HCT116 (cell line): Measurements from ENCODE around the gene ARHGAP42. TPM values are rescaled to one million over a fixed set of nuclear protein-coding genes. Genes with fewer than 3 reads are reported as not detected.

Experiments
- ATAC-seq: fragments of 200-7000 bp; cut with Tn5 transposase; 2 replicates; pipeline ENCODE4 v1.9.1; 2020; ENCODE audit warnings: mild to moderate bottlenecking, moderate library complexity
- BruUV-seq: library from RNA; stranded (reverse); fragments of 400-500 nt; replicated peaks from 2 replicates; lab custom pipeline; 2021; lab: Mats Ljungman, UMichigan
- CTCF ChIA-PET: fragments of 300-600 bp; sonication (Branson Sonifier 250); formaldehyde crosslinking; loops from one replicate; lab custom pipeline; 2021; ENCODE audit warnings: antibody characterized with exemption; lab: Charles Lee
- POLR2A ChIA-PET: fragments of 300-600, 350-600 bp; sonication (Branson Sonifier 250); formaldehyde crosslinking; loops from one replicate; lab custom pipeline; 2021; ENCODE audit warnings: antibody characterized with exemption; lab: Charles Lee
- RAD21 ChIA-PET, 2 experiments: fragments of 300-600 bp; sonication (Branson Sonifier 250); formaldehyde crosslinking; loops; one replicate each; lab custom pipeline; 2023; ENCODE audit warnings: low total read pairs in 2 of 2; ENCODE audit not compliant: uncharacterized antibody in 2 of 2, unreplicated experiment in 2 of 2, low non-redundant PET in 1 of 2; lab: Charles Lee
- DNase-seq: peaks from one replicate; pipeline ENCODE4 v3.0.0-alpha.2; 2010; ENCODE audit warnings: low read depth, low spot score
- H2AFZ ChIP-seq: fragments of 200-600 bp; shearing (Covaris generic), sonication (generic); 2 replicates; pipeline ENCODE4 v1.6.1; 2017; ENCODE audit warnings: low read depth, mixed run types, mixed read lengths, antibody characterized with exemption, low read length; ENCODE audit not compliant: poor library complexity, severe bottlenecking
- H3K27ac ChIP-seq: 2 replicates; pipeline ENCODE4 v1.5.1; 2012; ENCODE audit warnings: low read depth, low read length
- H3K27me3 ChIP-seq: fragments of 200-600 bp; sonication (generic); 2 replicates; pipeline ENCODE4 v1.6.1; 2016; ENCODE audit warnings: mixed run types, low read length, mixed read lengths; ENCODE audit not compliant: insufficient read depth
- H3K36me3 ChIP-seq, 2 experiments: fragments of 200-500 bp in 1 of 2; fragments of 200-600 bp in 1 of 2; sonication (Bioruptor generic) in 1 of 2; sonication (generic) in 1 of 2; 2 replicates each; pipeline versions ENCODE4 v1.5.1 to v1.6.1; 2014 to 2016; ENCODE audit warnings: low read length in 2 of 2, inconsistent platforms in 1 of 2, mixed read lengths in 1 of 2, mixed run types in 1 of 2; ENCODE audit not compliant: insufficient read depth in 2 of 2, control insufficient read depth in 1 of 2
- H3K4me1 ChIP-seq, 2 experiments: fragments of 200-600 bp in 1 of 2; sonication (generic) in 1 of 2; 2 replicates each; pipeline versions ENCODE4 v1.5.1 to v1.6.1; 2012 to 2017; ENCODE audit warnings: low read length in 2 of 2, inconsistent platforms in 1 of 2, mild to moderate bottlenecking in 1 of 2, mixed read lengths in 1 of 2, mixed run types in 1 of 2, moderate library complexity in 1 of 2; ENCODE audit not compliant: insufficient read depth in 2 of 2, control insufficient read depth in 1 of 2
- H3K4me2 ChIP-seq: fragments of 200-600 bp; sonication (generic); 2 replicates; pipeline ENCODE4 v1.6.1; 2017; ENCODE audit warnings: mixed run types, low read length, mixed read lengths
- H3K4me3 ChIP-seq, 2 experiments: fragments of 200-600 bp in 1 of 2; sonication (generic) in 1 of 2; replicated peaks in 1 of 2; 2 replicates each; pipeline ENCODE4 v1.5.1; 2011 to 2016; ENCODE audit warnings: low read length in 2 of 2, control low read depth in 1 of 2, low read depth in 1 of 2, mild to moderate bottlenecking in 1 of 2, mixed read lengths in 1 of 2, mixed run types in 1 of 2
- H3K79me2 ChIP-seq: fragments of 200-600 bp; sonication (generic); 2 replicates; pipeline ENCODE4 v1.6.1; 2017; ENCODE audit warnings: mild to moderate bottlenecking, mixed run types, low read length, moderate library complexity, mixed read lengths; ENCODE audit not compliant: insufficient read depth
- H3K9ac ChIP-seq: fragments of 200-600 bp; sonication (generic); 2 replicates; pipeline ENCODE4 v1.6.1; 2016; ENCODE audit warnings: low read length, mixed read lengths
- H3K9me2 ChIP-seq: fragments of 200-600 bp; sonication (generic), shearing (Covaris generic); 2 replicates; pipeline ENCODE4 v1.6.1; 2017; ENCODE audit warnings: mixed run types, mild to moderate bottlenecking, moderate library complexity; ENCODE audit not compliant: insufficient read depth
- H3K9me3 ChIP-seq, 2 experiments: fragments of 200-500 bp in 1 of 2; fragments of 200-600 bp in 1 of 2; sonication (Bioruptor generic) in 1 of 2; sonication (generic) in 1 of 2; 2 replicates each; pipeline ENCODE4 v1.6.1; 2014 to 2017; ENCODE audit warnings: low read length in 2 of 2, mixed read lengths in 2 of 2, inconsistent platforms in 1 of 2, low read depth in 1 of 2, mild to moderate bottlenecking in 1 of 2, mixed run types in 1 of 2, moderate library complexity in 1 of 2; ENCODE audit not compliant: control insufficient read depth in 1 of 2, insufficient read depth in 1 of 2
- H4K20me1 ChIP-seq: fragments of 200-600 bp; sonication (generic), shearing (Covaris generic); 2 replicates; pipeline ENCODE4 v1.6.1; 2017; ENCODE audit warnings: mixed run types, mild to moderate bottlenecking, moderate library complexity; ENCODE audit not compliant: insufficient read depth
- CBX3 ChIP-seq: IDR thresholded peaks from 2 replicates; pipeline ENCODE4 v1.6.1; 2012; ENCODE audit warnings: low read depth
- EZH2phosphoT487 ChIP-seq: fragments of 200-600 bp; IDR thresholded peaks from 2 replicates; pipeline ENCODE4 v1.6.1; 2018; ENCODE audit warnings: antibody characterized with exemption, borderline replicate concordance
- FOSL1 ChIP-seq: IDR thresholded peaks from 2 replicates; pipeline ENCODE4 v1.6.1; 2012; ENCODE audit warnings: low read depth
- JUND ChIP-seq: IDR thresholded peaks from 2 replicates; pipeline ENCODE4 v1.6.1; 2012
- POLR2A ChIP-seq: IDR thresholded peaks from 2 replicates; pipeline ENCODE4 v1.7.0; 2011; ENCODE audit warnings: borderline replicate concordance; ENCODE audit not compliant: insufficient read depth, insufficient read length; ENCODE audit errors: extremely low read depth
- POLR2AphosphoS5 ChIP-seq: IDR thresholded peaks from 2 replicates; pipeline ENCODE4 v1.6.1; 2011; ENCODE audit warnings: mild to moderate bottlenecking, low read depth, low read length, moderate library complexity
- RAD21 ChIP-seq: IDR thresholded peaks from 2 replicates; pipeline ENCODE4 v1.6.1; 2012; ENCODE audit warnings: low read depth, mild to moderate bottlenecking
- SIN3A ChIP-seq: IDR thresholded peaks from 2 replicates; pipeline ENCODE4 v1.6.1; 2012; ENCODE audit warnings: low read depth
- SP1 ChIP-seq: IDR thresholded peaks from 2 replicates; pipeline ENCODE4 v1.6.1; 2012; ENCODE audit warnings: low read depth
- SRF ChIP-seq: IDR thresholded peaks from 2 replicates; pipeline ENCODE4 v1.6.1; 2012; ENCODE audit warnings: low read depth
- YY1 ChIP-seq: IDR thresholded peaks from 2 replicates; pipeline ENCODE4 v1.6.1; 2011; ENCODE audit warnings: low read length, low read depth, moderate library complexity, mild to moderate bottlenecking; ENCODE audit not compliant: insufficient replicate concordance; ENCODE audit errors: extremely low read depth
- ZFX ChIP-seq: fragments of 450-650 bp; IDR thresholded peaks from 2 replicates; pipeline ENCODE4 v1.6.1; 2017
- ZNF274 ChIP-seq: fragments of 200-500 bp; sonication (Bioruptor generic); IDR thresholded peaks from 2 replicates; pipeline ENCODE4 v1.6.1; 2014; ENCODE audit warnings: mild to moderate bottlenecking, low read depth, low read length, inconsistent platforms
- intact Hi-C: fragments of 100-400 bp; cut with micrococcal nuclease; formaldehyde crosslinking; loops from 2 replicates; pipeline ENCODE4 v1.10.0; 2022
- total RNA-seq: library from RNA; stranded (reverse); gene quantifications from one replicate; pipeline ENCODE4 v1.2.1, GENCODE V29; 2021; ENCODE audit not compliant: unreplicated experiment
- TF ChIP-seq, protein P1 (sequence below): IDR thresholded peaks from 2 replicates; pipeline ENCODE4 v1.6.1; 2012
- TF ChIP-seq, protein P2 (sequence below), 3 experiments: fragments of 200-600 bp in 1 of 3; sonication (generic) in 1 of 3; IDR thresholded peaks in 2 of 3; conservative IDR thresholded peaks in 1 of 3; 2 replicates each; pipeline ENCODE4 v1.5.1; 2012 to 2017; ENCODE audit warnings: low read depth in 2 of 3, low read length in 2 of 3, antibody characterized with exemption in 1 of 3, borderline replicate concordance in 1 of 3, control low read depth in 1 of 3, mild to moderate bottlenecking in 1 of 3, mixed read lengths in 1 of 3, mixed run types in 1 of 3, moderate library complexity in 1 of 3; ENCODE audit not compliant: insufficient read depth in 1 of 3
- TF ChIP-seq, protein P3 (sequence below): IDR thresholded peaks from 2 replicates; pipeline ENCODE4 v1.6.1; 2012

ARHGAP42 gene
- total RNA-seq, 1 experiment from 2014 or later: 12.3 TPM

DNA sequence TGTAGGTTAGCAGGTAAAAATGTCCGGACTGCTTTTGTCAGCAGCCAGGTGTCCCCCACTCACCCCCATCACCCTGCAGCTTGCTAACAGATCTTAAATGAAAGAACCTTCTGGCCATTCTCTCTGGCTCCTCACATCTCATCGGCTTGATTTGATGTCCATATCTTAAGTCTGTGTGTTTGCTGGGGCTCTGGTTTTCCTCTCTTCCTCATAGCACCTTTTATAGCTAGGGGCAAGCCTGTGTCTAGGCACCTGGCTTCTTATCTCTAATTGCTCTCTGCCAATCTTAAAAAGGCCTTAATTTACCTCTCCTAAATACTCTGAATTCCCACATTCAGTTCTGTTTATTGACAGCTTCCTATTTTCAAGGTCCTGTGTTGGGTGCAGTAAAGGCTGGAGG, 72.0 kb downstream of the ARHGAP42 start:
- ChIA-PET POLR2A (interaction anchor here (1.4 kb wide), 1 partner anchor 17 kb away, joined by 5 read pairs; no protein-coding TSS in a partner anchor), CTCF (no interaction called here), RAD21 (no interaction called here)
- DNase-seq: no peak
- no peak overlapping the region for H3K4me2 ChIP-seq
- H4K20me1 ChIP-seq: no peaks in the 10 kb centered on the region
- H3K4me1 ChIP-seq: peaks cover 5 to 14% of the 10 kb centered on the region in 2 experiments; a peak in 3 of 4 replicates
- no peak overlapping the region for H3K4me3 ChIP-seq
- H3K9ac ChIP-seq: no peak overlapping the region
- TF ChIP-seq, protein P1, sequence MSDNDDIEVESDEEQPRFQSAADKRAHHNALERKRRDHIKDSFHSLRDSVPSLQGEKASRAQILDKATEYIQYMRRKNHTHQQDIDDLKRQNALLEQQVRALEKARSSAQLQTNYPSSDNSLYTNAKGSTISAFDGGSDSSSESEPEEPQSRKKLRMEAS: no peak
- TF ChIP-seq JUND (no peak), POLR2A (no peak), SP1 (no peak), YY1 (no peak), EZH2phosphoT487 (no peak), RAD21 (no peak)
- TF ChIP-seq, all 23 proteins: peak for 0
- no peak for ATAC-seq
- H2AFZ ChIP-seq: no peak overlapping the region
- no TSS peak for BruUV-seq
- no peaks in the 10 kb centered on the region for H3K9me3 ChIP-seq
- intact Hi-C loops: no loop called here
- no peak overlapping the region for H3K27ac ChIP-seq
- peaks cover 7% of the 10 kb centered on the region; the same call in 1 of the 2 replicates for H3K79me2 ChIP-seq
- H3K36me3 ChIP-seq: no peaks in the 10 kb centered on the region
- no peaks in the 10 kb centered on the region for H3K9me2 ChIP-seq
- no peaks in the 10 kb centered on the region for H3K27me3 ChIP-seq

DNA sequence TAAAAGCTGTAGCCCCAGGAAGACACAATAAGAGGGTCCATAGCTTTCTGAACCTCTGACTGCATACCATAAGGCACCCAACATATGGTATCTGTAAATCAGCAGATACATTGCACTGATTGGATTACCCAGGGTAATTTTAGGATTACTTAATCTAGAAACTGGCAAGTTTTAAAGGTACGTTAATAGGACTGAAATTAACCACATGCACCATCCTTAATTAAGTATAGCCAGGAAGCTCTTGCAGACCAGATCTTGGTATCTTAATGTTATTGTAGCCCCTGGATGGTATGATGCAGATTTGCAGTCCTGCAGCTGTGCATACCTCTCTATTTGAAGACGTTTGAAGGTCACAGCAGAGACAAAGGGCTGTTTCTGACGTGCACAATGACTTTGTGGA, 72.8 kb downstream of the ARHGAP42 start:
- no peak overlapping the region for H3K4me2 ChIP-seq
- POLR2A ChIA-PET: interaction anchor here (1.4 kb wide), 1 partner anchor 16 kb away, joined by 5 read pairs; no protein-coding TSS in a partner anchor
- BruUV-seq: no TSS peak
- H4K20me1 ChIP-seq: no peaks in the 10 kb centered on the region
- peaks cover 0 to 11% of the 10 kb centered on the region in 2 experiments; a peak in 2 of 4 replicates for H3K4me1 ChIP-seq
- ATAC-seq: no peak
- intact Hi-C loops: no loop called here
- no peaks in the 10 kb centered on the region for H3K9me2 ChIP-seq
- no peaks in the 10 kb centered on the region for H3K9me3 ChIP-seq
- no peak overlapping the region for H3K4me3 ChIP-seq
- DNase-seq: no peak
- RAD21 ChIA-PET: no interaction called here
- no peaks in the 10 kb centered on the region for H3K27me3 ChIP-seq
- H3K9ac ChIP-seq: no peak overlapping the region
- peaks cover 7% of the 10 kb centered on the region; the same call in 1 of the 2 replicates for H3K79me2 ChIP-seq
- no peaks in the 10 kb centered on the region for H3K36me3 ChIP-seq
- no peak overlapping the region for H2AFZ ChIP-seq
- H3K27ac ChIP-seq: no peak overlapping the region
- CTCF ChIA-PET: no interaction called here
- TF ChIP-seq ZNF274: no peak
- no peak for TF ChIP-seq SRF
- TF ChIP-seq POLR2A: no peak
- TF ChIP-seq CBX3: no peak
- TF ChIP-seq POLR2AphosphoS5: no peak
- TF ChIP-seq RAD21: no peak
- no peak for TF ChIP-seq ZFX
- TF ChIP-seq, protein P2, sequence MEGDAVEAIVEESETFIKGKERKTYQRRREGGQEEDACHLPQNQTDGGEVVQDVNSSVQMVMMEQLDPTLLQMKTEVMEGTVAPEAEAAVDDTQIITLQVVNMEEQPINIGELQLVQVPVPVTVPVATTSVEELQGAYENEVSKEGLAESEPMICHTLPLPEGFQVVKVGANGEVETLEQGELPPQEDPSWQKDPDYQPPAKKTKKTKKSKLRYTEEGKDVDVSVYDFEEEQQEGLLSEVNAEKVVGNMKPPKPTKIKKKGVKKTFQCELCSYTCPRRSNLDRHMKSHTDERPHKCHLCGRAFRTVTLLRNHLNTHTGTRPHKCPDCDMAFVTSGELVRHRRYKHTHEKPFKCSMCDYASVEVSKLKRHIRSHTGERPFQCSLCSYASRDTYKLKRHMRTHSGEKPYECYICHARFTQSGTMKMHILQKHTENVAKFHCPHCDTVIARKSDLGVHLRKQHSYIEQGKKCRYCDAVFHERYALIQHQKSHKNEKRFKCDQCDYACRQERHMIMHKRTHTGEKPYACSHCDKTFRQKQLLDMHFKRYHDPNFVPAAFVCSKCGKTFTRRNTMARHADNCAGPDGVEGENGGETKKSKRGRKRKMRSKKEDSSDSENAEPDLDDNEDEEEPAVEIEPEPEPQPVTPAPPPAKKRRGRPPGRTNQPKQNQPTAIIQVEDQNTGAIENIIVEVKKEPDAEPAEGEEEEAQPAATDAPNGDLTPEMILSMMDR (IDR thresholded peaks at IDR 0.05 in 2 of 3, conservative IDR thresholded peaks at IDR 0.05 in 1 of 3; ENCODE audit: borderline replicate concordance in 1 of 3, insufficient read depth in 1 of 3, low read depth in 2 of 3, low read length in 2 of 3): no peak
- TF ChIP-seq, protein P1: no peak
- no peak for TF ChIP-seq SIN3A
- TF ChIP-seq, protein P3, sequence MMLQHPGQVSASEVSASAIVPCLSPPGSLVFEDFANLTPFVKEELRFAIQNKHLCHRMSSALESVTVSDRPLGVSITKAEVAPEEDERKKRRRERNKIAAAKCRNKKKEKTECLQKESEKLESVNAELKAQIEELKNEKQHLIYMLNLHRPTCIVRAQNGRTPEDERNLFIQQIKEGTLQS: no peak
- TF ChIP-seq YY1: no peak
- no peak for TF ChIP-seq FOSL1
- TF ChIP-seq EZH2phosphoT487: no peak
- no peak for TF ChIP-seq JUND
